HG02870 (cell line): ENCODE measurements around the gene MALSU1.

Experiments
- ATAC-seq: cut with Tn5 transposase; IDR thresholded peaks from one replicate; pipeline ENCODE4 v1.9.1; 2021; ENCODE audit warnings: mild to moderate bottlenecking, moderate library complexity; ENCODE audit not compliant: unreplicated experiment

The MALSU1 gene

GRCh38 chr7:23298885-23299769 lies at the start of gene MALSU1:
TSS of gene MALSU1 (plus strand) at chr7:23299339. CDS start at chr7:23299353, 14 bp downstream.
- peak; percentile 98 for ATAC-seq

- no peak for ATAC-seq
Observed at GRCh38 chr7:23249486-23249885, 49.7 kb upstream of the MALSU1 start.

- no peak for ATAC-seq
Observed at GRCh38 chr7:23254051-23254681, 45.0 kb upstream of the MALSU1 start.

GRCh38 chr7:23256731-23257130 lies 42.4 kb upstream of the MALSU1 start:
- no peak for ATAC-seq

- no peak for ATAC-seq
Observed at GRCh38 chr7:23260371-23260770, 38.8 kb upstream of the MALSU1 start.

- ATAC-seq: peak; percentile 65
Observed at GRCh38 chr7:23261843-23262452, 37.2 kb upstream of the MALSU1 start.

GRCh38 chr7:23264916-23265458 lies 34.2 kb upstream of the MALSU1 start:
- peak; percentile 69 for ATAC-seq

- no peak for ATAC-seq
Observed at GRCh38 chr7:23266918-23267317, 32.2 kb upstream of the MALSU1 start.

- no peak for ATAC-seq
Observed at GRCh38 chr7:23267357-23267756, 31.8 kb upstream of the MALSU1 start.

- no peak for ATAC-seq
Observed at GRCh38 chr7:23268167-23268566, 31.0 kb upstream of the MALSU1 start.

- no peak for ATAC-seq
Observed at GRCh38 chr7:23268746-23269145, 30.4 kb upstream of the MALSU1 start.

- ATAC-seq: no peak
Observed at GRCh38 chr7:23272275-23272674, 26.9 kb upstream of the MALSU1 start.

GRCh38 chr7:23273141-23273599 lies 26.0 kb upstream of the MALSU1 start:
- ATAC-seq: peak; percentile 97

GRCh38 chr7:23275912-23276311 lies 23.2 kb upstream of the MALSU1 start:
- no peak for ATAC-seq

GRCh38 chr7:23276376-23276775 lies 22.8 kb upstream of the MALSU1 start:
- no peak for ATAC-seq

- no peak for ATAC-seq
Observed at GRCh38 chr7:23276947-23277346, 22.2 kb upstream of the MALSU1 start.

- no peak for ATAC-seq
Observed at GRCh38 chr7:23277359-23277989, 21.7 kb upstream of the MALSU1 start.

GRCh38 chr7:23279819-23280525 lies 19.2 kb upstream of the MALSU1 start:
- no peak for ATAC-seq

GRCh38 chr7:23283086-23283485 lies 16.1 kb upstream of the MALSU1 start:
- ATAC-seq: no peak

- no peak for ATAC-seq
Observed at GRCh38 chr7:23284871-23285270, 14.3 kb upstream of the MALSU1 start.
